Body of pancreas (tissue), 4 donors: ENCODE results near the gene DHRS4.
"Not testable (repeated sequence)": the region's sequence is repeated elsewhere in the genome, so short reads cannot be mapped to it uniquely, and the experiment has no call there.

Experiments used
- POLR2A ChIP-seq, 3 donors: fragments of 450-650 bp; IDR thresholded peaks; one replicate each; pipeline ENCODE4 v1.6.1; 2016; ENCODE audit warnings: antibody characterized with exemption in 3 of 3, mild to moderate bottlenecking in 2 of 3
- TF ChIP-seq, protein P1 (sequence below), 7 experiments: fragments of 450-650 bp in 4 of 7; fragments of 200-600 bp in 3 of 7; sonication (generic) in 3 of 7; IDR thresholded peaks; one replicate each; pipeline ENCODE4 v1.5.1; 2016 to 2019; ENCODE audit warnings: antibody characterized with exemption in 7 of 7

DNA sequence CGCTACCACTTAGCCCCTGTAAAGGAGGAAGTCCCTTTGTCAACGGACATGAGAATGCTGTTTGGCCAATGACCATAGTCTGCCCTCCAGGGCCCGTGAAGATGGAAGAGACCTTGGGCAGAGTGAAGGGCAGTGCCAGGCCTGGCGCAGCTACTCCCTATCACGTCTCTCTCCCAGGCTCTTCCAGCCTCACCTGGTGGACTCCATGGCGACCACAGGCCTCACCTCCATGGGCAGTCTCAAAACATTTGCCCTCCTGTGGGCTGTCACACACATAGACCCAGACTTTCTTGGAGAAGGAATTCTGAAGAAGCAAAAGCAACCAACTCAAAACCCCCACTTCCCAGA lies 480 bp upstream of the DHRS4 start:
- TF ChIP-seq, protein P1, sequence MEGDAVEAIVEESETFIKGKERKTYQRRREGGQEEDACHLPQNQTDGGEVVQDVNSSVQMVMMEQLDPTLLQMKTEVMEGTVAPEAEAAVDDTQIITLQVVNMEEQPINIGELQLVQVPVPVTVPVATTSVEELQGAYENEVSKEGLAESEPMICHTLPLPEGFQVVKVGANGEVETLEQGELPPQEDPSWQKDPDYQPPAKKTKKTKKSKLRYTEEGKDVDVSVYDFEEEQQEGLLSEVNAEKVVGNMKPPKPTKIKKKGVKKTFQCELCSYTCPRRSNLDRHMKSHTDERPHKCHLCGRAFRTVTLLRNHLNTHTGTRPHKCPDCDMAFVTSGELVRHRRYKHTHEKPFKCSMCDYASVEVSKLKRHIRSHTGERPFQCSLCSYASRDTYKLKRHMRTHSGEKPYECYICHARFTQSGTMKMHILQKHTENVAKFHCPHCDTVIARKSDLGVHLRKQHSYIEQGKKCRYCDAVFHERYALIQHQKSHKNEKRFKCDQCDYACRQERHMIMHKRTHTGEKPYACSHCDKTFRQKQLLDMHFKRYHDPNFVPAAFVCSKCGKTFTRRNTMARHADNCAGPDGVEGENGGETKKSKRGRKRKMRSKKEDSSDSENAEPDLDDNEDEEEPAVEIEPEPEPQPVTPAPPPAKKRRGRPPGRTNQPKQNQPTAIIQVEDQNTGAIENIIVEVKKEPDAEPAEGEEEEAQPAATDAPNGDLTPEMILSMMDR (IDR thresholded peaks at IDR 0.05): not testable (repeated sequence)
- TF ChIP-seq POLR2A (IDR thresholded peaks at IDR 0.05): not testable (repeated sequence)
